ENCODE data around the gene SPTBN4.
"Not testable (repeated sequence)": the region's sequence is repeated elsewhere in the genome, so short reads cannot be mapped to it uniquely, and the experiment has no call there.

The SPTBN4 gene

DNA sequence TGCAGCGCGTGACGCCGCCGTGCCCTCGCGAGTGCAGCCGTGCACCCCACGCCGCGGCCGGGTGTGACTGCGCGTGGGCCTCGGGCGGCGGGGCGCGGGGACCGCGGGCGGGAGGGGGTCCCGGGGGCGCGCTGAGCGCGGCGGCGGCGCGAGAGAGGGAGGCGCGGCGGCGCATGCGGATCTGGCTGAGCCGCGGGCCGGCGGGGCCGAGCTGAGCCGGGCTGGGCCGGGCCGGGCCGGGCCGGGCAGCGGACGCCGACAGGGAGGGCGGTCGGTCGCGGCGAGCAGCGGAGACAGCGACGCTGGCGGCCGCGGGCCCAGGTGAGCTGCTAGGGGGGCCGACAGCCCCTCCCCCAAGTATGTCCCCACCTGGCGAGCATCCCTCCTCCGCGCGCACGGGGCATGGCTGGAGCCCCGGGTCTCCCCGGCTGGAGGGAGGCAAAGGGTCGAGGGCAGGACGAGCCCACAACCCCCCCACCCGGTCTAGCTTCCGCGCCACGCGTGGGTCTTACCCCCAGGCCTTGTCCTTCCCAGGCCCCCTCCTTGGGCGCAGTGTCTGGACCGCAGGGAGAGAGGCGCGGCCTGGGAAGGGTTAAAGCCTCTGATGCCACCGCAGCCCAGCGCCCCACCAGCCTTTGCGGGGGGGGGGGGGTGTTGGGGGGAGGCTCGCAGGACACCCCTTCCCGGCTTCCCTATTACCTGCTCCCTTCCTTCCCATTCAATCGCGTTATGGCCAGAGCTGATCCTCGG is at the start of gene SPTBN4:
Gene SPTBN4, plus strand, starts transcription at position 17 of the 750 bp plus-strand sequence. CDS start 5,621 bp downstream, outside the sequence.
- DNase-seq = no peak

DNA sequence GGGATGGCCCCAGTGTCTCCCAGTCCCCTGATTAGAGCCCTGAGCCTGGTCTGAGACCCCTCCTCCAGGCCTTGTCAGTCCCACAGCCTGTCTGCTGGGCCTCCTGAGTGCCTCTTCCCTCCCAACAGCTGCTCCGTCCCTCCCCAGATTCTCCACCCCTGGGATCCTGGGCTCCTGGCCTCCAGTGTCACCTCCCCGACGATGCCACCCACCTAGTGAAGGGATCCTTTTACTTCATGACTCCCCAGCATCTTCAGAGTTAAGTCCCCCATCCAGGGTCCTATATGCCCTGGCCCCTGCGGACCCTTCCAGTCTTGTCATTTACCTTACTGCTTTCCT is 49.2 kb upstream of the SPTBN4 start:
- DNase-seq = no peak

DNA sequence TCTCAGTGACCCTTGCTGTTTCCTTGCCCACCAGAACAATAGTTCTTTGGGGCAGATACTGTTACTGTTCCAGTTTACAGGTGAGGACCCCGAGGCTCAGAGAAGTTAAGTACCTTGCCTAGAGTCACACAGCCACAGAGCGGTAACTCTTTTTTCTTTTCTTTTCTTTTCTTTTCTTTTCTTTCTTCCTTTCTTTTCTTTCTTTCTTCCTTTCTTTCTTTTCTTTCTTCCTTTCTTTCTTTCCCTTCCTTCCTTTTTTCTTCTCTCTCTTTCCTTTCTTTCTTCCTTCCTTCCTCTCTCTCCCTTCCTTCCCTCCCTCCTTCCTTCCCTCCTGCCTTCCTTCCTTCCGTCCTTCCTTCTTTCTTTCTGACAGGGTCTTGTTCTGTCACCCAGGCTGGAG is 48.8 kb upstream of the SPTBN4 start:
- DNase-seq = no peak

DNA sequence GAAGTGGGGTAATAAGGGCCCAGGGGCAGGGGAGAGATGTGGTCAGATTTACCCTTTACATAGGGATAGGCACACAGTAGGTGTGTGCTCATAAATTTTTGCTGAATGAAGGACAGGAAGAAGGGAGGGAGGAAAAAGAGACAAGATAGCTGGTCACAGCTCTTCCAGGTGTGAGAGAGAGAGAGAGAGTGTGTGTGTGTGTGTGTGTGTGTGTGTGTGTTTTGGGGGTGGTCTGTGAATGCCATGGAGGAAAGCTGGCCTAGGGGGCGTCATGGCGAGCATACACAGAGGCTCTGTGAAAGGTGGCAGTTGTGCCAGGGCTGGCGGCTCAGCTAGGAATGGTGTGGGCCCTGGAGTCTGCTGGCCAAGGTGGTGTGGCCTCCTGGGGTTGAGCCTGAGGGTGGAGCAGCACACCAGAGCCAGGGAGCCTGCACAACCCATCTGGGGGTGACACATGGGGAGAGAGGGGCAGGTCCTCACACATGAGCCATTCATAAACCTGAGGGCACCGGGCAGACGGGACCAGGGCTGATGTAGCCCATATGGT is 47.7 kb upstream of the SPTBN4 start:
- DNase-seq = no peak

DNA sequence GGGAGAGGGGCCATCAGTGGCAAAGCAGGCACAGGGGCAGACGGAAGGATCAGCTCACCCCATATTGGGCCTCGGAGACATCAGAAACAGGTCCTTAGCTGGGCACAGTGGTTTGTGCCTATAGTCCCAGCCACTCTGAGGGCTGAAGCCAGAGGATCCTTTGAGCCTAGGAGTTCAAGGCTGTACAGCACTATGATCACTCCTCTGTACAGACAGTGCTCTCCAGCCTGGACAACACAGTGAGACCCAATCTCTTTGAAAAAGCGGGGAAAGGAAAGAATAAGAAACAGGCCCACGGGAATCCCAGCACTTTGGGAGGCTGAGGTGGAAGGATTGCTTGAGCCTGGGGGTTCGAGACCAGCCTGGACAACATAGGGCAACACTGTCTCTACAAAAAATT is 47.0 kb upstream of the SPTBN4 start:
- DNase-seq = no peak

DNA sequence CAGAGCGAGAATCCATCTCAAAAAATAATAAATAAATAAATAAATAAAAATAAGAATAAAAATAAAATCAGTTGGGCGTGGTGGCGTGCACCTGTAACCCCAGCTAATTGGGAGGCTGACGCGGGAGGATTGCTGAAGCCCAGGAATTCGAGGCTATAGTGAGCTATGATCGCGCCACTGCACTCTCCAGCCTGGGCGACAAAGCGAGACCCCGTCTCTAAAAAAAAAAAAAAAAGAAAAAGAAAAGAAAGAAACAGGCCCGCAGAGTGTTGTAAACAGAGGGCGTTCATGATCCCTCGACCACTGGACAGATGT is 46.4 kb upstream of the SPTBN4 start:
- DNase-seq = no peak

DNA sequence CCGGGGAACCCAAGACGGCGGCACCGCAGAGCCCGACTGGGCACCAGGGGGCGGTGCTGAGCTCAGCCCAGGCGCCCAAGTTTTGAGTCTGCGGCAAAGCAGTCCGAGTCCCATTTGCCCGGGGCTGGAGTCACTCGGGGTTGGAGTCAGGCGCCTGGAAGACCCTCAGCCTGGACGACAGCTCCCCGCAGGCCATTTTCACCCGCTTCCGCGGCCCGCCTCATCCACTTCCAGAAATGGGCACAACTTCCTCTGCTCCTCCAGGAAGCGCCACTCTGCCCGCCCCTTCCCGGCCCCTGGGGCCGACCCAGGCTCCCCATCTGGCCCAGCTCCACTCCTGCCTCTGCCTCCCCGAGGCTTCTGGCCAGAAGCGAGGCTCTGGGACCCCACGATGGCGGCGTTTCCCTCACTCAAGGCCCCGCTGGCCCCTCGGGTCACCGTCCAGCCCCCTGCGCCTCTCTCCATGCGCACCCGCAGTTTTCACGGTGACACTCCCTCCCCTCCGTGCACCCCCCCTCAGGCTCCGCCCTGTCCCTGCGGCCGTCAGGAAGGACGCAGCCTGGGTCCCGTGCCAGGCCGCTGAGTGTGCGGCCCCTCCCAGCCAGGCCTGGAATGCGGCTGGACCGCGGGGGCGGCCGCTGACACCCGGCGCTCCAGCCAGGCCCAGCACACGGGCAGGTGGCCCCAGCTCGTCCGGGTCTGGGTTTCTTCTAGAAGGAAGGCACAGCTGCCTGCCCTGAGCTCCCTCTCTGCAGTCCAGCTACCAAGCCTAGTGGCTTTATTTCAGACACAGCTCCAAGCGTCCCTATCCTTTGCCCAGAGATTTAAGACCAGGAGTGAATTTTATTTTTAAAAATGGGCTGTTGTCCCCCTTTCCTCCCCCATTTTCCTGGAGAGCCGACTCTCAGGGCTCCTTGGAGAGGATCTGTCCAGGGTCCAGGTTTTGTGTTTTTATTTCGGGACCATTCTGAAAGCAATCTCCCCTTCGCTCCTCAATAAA is 45.7 kb upstream of the SPTBN4 start:
- DNase-seq = peak; percentile 93

DNA sequence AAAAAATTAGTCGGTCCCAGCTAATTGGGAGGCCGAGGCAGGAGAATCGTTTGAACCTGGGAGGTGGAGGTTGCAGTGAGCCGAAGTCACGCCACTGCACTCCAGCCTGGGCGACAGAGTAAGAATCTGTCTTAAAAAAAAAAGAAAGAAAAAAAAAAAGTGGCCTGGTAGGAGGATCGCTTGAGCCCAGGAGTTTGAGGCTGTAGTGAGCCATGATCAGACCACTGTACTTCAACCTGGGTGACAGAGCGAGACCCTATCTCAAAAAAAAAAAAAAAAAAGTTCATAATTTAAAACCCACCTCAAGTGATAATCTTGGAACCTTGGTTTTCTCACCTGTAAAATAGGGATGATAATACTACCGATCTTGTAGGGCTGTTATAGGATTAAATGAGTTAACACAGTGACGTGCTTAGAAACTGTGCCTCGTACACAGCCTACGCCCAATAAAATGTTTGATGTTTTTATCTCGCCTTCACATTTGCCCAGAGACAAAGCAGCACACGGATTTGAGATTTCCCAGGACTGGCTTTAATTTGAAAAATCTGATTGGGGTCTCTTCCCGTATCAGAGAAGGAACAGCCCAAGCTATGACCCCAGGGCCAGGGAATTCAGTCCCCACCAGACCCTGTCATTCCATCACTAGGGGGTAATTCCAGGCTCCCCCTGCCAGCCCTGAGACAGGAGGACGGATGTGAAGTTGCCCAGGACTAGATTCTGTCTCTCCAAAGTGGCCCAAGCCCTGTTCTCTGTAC is 44.6 kb upstream of the SPTBN4 start:
- DNase-seq = no peak

DNA sequence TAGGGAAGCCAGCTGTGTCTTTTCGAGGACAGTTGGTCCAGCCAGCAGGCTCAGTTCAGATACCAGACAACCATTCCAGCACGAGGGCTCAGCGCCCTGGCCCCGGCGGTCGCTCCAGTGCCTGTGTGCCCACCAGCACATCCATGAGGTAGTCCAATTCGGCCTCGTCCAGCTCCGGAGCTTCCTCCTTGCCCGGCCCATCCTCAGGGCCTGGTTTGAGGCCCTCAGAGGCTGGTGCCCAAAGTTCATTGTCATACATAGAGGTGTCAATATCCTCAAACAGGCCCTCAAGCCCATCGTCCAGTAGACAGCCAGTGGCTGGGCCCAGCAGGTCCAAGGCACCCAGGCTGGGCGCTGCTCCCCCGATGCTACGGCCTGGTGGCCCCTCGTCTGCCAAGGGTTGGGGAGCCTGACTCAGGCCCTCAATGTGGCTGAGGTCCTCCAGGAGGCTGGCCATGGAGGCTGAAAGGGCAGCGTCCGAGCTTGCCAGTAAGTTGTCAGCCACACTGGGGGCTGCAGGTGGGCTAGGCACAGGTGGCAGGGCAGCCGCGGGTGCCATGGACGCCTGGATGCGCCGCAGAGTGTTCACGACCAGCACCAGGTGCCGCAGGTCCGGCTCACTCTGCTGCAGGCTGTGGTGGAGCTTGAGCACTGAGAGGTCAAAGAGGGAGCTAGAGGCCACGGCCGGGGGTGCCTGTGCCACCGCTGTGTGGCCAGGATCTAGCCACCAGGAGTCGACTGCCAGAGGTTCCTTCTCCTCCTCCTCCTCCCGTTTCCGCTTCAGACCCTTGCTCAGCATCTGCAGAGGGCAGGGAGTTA is 43.8 kb upstream of the SPTBN4 start:
- no peak for DNase-seq

DNA sequence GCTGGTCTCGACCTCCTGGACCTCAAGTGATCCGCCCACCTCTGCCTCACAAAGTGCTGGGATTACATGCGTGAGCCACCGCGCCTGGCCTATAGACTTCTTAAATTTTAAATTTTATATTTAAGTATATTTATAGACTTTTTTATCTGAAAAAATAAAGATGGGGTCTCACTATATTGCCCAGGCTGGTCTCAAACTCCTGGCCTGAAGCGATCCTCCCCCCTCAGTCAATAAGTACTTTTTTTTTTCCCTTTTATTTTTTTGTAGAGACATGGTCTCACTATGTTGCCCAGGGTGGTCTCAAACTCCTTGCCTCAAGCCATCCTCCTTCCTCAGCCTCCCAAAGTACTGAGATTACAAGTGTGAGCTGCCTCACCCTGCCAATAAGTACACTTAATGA is 42.9 kb upstream of the SPTBN4 start:
- no peak for DNase-seq

DNA sequence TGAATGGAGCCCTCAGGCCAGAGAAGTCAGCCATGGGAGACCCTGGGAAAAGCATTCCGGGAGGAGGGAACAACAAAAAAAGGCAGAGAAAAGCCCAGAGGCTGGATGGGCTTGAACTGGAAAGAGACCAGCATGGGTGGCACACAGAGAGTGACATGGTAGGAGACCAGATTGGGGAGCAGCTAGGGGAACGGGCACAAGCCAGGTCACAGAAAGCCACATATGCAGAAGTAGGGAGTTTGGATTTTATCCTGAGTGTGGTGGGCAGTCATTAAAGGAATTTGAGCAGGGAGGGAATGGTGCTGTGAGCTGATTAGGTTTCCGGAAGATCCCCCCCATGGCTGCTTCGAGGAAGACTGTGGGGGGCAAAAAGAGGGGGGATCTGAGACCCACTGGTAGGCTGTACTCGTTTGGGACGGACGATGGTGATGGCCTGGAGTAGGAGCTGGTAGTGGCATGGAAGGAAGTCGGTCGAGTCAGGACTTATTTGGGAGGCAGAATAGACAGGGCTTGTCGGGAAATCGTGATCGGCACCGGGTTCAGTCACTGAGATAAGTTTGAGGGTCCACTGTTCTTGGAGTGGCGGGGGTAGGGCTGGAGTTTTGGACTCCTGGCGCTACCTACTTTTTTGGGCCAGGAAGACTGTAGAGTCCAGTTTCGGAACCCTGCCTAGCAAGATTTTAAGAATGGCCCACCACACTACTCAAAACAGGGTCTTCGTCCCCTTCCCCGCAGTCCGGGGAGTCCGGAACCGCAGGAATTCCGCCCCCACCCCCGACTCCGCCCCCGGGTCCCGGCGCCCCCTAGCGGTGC is 42.0 kb upstream of the SPTBN4 start:
- peak; percentile 36 for DNase-seq

DNA sequence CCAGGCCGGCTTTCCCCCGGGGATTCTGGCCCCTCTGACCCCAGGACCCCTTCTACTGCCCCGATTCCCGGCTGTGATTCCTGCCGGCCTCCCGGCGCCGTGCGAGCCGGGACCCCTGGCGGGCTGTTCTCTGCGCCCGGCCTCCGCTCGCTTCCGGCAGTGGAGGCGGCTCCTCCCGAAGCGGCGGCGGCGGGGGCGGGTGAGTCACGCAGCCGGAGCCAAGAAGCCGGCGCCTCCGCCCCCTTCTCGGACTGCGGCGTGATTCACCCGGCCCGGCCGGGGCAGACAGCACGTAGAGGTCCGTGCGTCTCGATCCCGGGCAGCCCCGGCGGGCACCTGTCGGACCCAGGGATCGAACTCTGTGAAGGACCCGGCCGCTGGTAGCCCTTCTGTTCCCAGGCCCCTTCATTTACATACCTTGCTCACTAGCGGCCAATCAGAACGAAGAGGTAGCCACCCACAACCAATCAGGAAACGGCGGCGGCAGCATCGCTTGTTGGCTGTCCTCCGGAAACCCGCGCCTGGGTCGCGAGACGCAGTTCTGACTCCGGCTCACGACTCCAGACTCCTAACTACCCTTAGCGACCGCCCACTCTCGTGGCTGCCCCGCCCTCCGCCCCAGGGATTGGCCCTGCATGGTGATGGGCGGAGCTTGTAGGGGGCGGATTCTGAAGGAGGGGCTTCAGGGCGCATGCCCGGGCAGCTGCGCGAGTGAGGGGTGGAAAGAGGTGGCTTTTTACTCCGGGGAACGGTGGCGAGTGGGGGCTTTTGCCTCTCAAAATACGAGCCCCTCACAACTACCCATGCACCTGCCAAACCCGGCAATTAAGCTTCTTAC is 41.1 kb upstream of the SPTBN4 start, which contains the start of gene SERTAD1:
Gene SERTAD1, minus strand, starts transcription at position 543 of the 838 bp plus-strand sequence. CDS start 2,446 bp downstream, outside the sequence.
- DNase-seq = peak; percentile 100

DNA sequence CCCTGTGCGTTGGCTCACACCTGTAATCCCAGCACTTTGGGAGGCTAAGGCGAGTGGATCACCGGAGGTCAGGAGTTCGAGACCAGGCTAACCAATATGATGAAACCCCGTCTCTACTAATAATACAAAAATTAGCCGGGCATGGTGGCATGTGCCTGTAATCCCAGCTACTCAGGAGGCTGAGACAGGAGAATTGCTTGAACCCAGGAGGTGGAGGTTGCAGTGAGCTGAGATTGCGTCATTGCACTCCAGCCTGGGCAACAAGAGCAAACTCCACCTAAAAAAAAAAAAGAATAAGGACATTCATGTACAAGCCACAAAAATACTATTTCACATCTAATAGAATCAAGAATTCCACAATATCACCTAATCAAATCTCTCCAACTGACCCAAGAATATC is 38.6 kb upstream of the SPTBN4 start:
- not testable (repeated sequence) for DNase-seq

DNA sequence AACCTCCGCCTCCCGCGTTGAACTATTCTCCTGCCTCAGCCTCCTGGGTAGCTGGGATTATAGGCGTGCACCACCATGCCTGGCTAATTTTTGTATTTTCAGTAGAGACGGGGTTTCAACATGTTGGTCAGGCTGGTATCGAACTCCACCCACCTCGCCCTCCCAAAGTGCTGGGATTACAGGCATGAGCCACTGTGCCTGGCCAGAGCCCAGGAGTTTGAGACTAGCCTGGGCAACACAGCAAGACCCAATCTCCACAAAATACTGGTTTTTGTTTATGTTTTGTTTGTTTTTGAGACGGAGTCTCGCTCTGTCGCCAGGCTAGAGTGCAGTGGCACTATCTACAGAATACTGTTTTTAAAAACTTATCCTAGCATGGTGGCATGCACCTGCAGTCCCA is 36.6 kb upstream of the SPTBN4 start:
- not testable (repeated sequence) for DNase-seq

DNA sequence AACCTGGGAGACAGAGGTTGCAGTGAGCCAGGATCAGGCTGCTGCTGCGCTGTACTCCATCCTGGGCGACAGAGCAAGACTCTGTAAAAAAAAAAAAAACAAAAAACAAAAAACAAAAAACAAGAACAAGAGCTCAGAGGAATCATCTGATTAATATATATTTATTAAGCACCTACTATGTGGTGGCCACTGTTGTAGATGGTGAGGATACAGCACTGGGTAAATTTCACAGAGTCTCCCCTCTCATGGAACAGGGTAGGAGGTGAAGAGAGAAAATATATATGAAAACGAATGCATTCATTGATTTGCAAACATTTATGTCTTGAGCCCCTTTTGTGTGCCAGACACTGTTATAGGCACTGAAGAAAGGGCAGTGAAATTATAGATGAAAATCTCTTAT is 35.1 kb upstream of the SPTBN4 start:
- DNase-seq = no peak

DNA sequence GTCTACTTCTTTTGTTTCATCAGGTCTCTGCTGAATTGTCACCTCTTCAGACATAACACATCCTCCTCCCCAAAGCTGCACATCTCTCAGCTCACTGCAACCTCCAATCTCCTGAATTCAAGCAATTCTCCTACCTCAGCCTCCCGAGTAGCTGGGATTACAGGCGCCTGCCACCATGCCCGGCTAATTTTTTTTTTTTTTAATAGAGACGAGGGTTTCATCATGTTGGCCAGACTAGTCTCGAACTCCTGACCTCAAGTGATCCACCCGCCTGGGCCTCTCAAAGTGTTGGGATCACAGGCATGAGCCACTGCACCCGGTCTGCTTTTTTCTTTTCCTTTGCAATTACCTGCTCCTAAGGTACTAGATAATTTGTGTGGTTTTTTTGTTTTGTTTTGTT is 34.0 kb upstream of the SPTBN4 start:
- not testable (repeated sequence) for DNase-seq

DNA sequence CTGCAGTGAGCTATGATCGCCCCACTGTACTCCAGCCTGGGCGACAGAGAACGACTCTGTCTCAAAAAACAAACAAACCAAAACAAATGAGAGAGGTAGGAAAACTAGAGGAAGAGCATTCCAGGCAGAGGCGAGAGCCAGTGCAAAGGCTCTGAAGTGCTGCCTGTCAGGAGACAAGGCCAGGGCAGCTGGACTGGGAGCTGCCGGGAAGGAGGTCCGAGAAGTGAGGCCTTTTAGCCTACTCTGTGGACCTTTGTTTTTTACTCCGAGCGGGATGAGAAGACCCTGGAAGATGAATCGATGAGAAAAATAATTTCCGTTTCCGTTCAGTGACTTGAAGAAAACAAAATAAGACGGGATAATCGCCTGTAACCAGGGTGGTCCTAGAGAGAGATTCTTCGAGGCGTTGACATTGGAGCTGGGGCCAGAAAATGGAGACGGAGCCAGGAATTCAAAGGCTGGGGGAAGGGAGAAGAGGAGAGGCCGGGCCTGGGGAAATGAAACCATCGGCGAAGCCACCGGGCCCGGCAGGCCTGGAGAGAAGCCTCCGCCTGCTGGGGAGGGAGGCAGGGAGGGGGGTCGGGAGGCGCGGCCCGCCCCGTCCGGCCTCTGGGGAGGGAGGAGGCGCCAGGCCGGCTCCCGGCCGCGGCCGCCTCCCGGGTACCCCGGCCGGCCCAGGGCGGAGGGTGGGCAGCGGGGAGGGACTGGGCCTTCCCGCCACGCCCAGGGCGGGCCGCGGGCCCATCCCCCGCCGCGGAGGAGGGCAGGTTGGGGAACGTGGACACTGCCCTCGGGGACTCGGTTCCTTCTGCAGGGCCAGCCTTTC is 33.2 kb upstream of the SPTBN4 start:
- peak; percentile 92 for DNase-seq

DNA sequence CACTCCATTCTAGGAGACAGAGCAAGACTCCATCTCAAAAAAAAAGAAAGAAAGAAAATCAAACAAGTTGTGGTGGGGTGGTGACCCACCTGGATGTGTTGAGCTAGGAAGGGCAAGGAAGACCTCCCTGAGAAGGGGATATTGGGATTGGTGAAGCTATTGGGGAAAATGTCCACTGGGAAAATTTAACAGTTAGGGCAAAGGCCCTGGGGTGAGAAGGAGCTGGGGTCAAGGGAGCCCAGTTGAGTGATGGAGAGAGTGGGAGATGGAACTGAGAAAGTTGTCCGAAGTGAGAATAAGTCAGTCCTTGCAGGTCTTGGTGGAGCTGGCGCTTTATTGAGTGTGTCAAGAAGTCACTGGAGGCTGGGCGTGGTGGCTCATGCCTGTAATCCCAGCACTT is 28.5 kb upstream of the SPTBN4 start:
- no peak for DNase-seq

DNA sequence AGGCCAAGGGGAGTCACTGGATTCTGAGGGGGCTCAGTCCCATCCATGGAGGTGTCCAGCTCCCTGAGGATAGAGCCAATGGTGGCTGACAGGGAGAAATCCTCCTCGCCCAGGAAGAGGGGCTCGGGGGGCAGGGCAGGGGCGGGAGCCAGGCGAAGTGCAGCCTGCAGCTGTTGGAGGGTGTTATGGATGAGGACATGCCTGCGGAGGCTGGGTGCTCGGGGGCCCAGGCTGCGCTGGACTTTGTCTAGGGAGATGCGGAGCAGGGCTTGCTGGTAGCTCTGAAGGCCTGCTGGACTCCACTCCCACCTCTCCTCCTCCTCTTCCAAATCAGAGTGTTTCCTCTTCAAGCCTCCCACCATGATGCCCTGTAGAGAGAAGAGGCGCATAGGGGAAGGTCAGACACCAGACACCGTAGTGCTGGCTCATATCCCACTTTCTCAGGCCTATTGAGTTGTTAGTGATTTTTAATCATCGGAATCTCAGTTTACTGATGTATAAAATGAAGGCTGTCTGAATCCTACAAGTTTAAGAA is 25.0 kb upstream of the SPTBN4 start:
- no peak for DNase-seq
